Adipocyte (in vitro differentiated cells): ENCODE data around the gene CCDC38.

ENCODE experiments used
- DNase-seq: peaks from one replicate; pipeline ENCODE4 v3.0.0-alpha.2; 2015; ENCODE audit warnings: low read depth
- H3K27me3 ChIP-seq: replicated peaks from 2 replicates; pipeline ENCODE4 v1.7.0; 2013; ENCODE audit warnings: mild to moderate bottlenecking, low read length, moderate library complexity; ENCODE audit not compliant: control insufficient read depth, insufficient read depth
- H3K36me3 ChIP-seq: 2 replicates; pipeline ENCODE4 v1.7.0; 2013; ENCODE audit warnings: low read length, mild to moderate bottlenecking, moderate library complexity; ENCODE audit not compliant: control insufficient read depth, insufficient read depth, severe bottlenecking
- H3K4me1 ChIP-seq: 2 replicates; pipeline ENCODE4 v1.7.0; 2013; ENCODE audit warnings: mild to moderate bottlenecking, low read length, moderate library complexity; ENCODE audit not compliant: control insufficient read depth, insufficient read depth
- H3K4me3 ChIP-seq: 2 replicates; pipeline ENCODE4 v1.7.0; 2013; ENCODE audit warnings: mild to moderate bottlenecking, low read length, moderate library complexity
- H3K9ac ChIP-seq: 2 replicates; pipeline ENCODE4 v1.7.0; 2013; ENCODE audit warnings: mild to moderate bottlenecking, low read length, moderate library complexity
- H3K9me3 ChIP-seq: 2 replicates; pipeline ENCODE4 v1.7.0; 2013; ENCODE audit warnings: mild to moderate bottlenecking, low read length, moderate library complexity; ENCODE audit not compliant: control insufficient read depth

The CCDC38 gene

GRCh38 chr12:95919110-95919509 lies 23.3 kb downstream of the CCDC38 start:
- no peak for DNase-seq
- Histone ChIP-seq H3K9ac (no peak overlapping the region), H3K9me3 (no peaks in the 10 kb centered on the region), H3K4me3 (no peak overlapping the region), H3K4me1 (no peaks in the 10 kb centered on the region), H3K27me3 (peaks cover 7% of the 10 kb centered on the region), H3K36me3 (no peaks in the 10 kb centered on the region)

GRCh38 chr12:95918194-95918993 lies 24.0 kb downstream of the CCDC38 start:
- Histone ChIP-seq H3K36me3 (no peaks in the 10 kb centered on the region), H3K27me3 (peaks cover 7% of the 10 kb centered on the region)
- DNase-seq: peak; percentile 78

GRCh38 chr12:95909871-95910270 lies 32.5 kb downstream of the CCDC38 start:
- Histone ChIP-seq H3K4me1 (peaks cover 4% of the 10 kb centered on the region), H3K9me3 (no peaks in the 10 kb centered on the region), H3K9ac (no peak overlapping the region), H3K4me3 (no peak overlapping the region), H3K36me3 (no peaks in the 10 kb centered on the region), H3K27me3 (no peaks in the 10 kb centered on the region)
- DNase-seq: no peak

More at GRCh38 chr12:95918194-95918993, 24.0 kb downstream of the CCDC38 start:
- H3K4me3 ChIP-seq: no peak overlapping the region
- no peak overlapping the region for H3K9ac ChIP-seq
- H3K9me3 ChIP-seq: no peaks in the 10 kb centered on the region
- no peaks in the 10 kb centered on the region for H3K4me1 ChIP-seq

GRCh38 chr12:95908573-95908972 lies 33.8 kb downstream of the CCDC38 start:
- no peaks in the 10 kb centered on the region for H3K36me3 ChIP-seq
- DNase-seq: peak; percentile 62
- H3K4me1 ChIP-seq: peaks cover 4% of the 10 kb centered on the region
- H3K27me3 ChIP-seq: peaks cover 3% of the 10 kb centered on the region
- no peak overlapping the region for H3K4me3 ChIP-seq
- H3K9me3 ChIP-seq: peaks cover under 1% of the 10 kb centered on the region
- no peak overlapping the region for H3K9ac ChIP-seq

GRCh38 chr12:95898081-95898480 lies 44.3 kb downstream of the CCDC38 start:
- H3K9me3 ChIP-seq: peaks cover 4% of the 10 kb centered on the region

GRCh38 chr12:95896846-95897245 lies 45.6 kb downstream of the CCDC38 start:
- no peaks in the 10 kb centered on the region for H3K9me3 ChIP-seq
- H3K9ac ChIP-seq: no peak overlapping the region
- no peaks in the 10 kb centered on the region for H3K36me3 ChIP-seq
- H3K4me1 ChIP-seq: no peaks in the 10 kb centered on the region
- DNase-seq: no peak
- H3K4me3 ChIP-seq: no peak overlapping the region
- peaks cover 3% of the 10 kb centered on the region for H3K27me3 ChIP-seq

More at GRCh38 chr12:95898081-95898480, 44.3 kb downstream of the CCDC38 start:
- H3K27me3 ChIP-seq: peaks cover 3% of the 10 kb centered on the region
- H3K9ac ChIP-seq: no peak overlapping the region
- no peaks in the 10 kb centered on the region for H3K36me3 ChIP-seq
- no peaks in the 10 kb centered on the region for H3K4me1 ChIP-seq
- H3K4me3 ChIP-seq: no peak overlapping the region
- no peak for DNase-seq

- Histone ChIP-seq H3K36me3 (no peaks in the 10 kb centered on the region), H3K4me3 (no peak overlapping the region), H3K9ac (no peak overlapping the region), H3K4me1 (no peaks in the 10 kb centered on the region), H3K9me3 (no peaks in the 10 kb centered on the region), H3K27me3 (no peaks in the 10 kb centered on the region)
- DNase-seq: no peak
These were observed 51.5 kb downstream of the CCDC38 start for GRCh38 chr12:95890958-95891357.

- H3K9me3 ChIP-seq: no peaks in the 10 kb centered on the region
- no peak overlapping the region for H3K4me3 ChIP-seq
- H3K9ac ChIP-seq: no peak overlapping the region
- peaks cover 2% of the 10 kb centered on the region for H3K4me1 ChIP-seq
- H3K36me3 ChIP-seq: no peaks in the 10 kb centered on the region
- no peak for DNase-seq
- H3K27me3 ChIP-seq: no peaks in the 10 kb centered on the region
These were observed 55.1 kb downstream of the CCDC38 start for GRCh38 chr12:95887311-95887710.

- no peak for DNase-seq
- Histone ChIP-seq H3K9me3 (no peaks in the 10 kb centered on the region), H3K36me3 (no peaks in the 10 kb centered on the region), H3K4me1 (peaks cover 13% of the 10 kb centered on the region), H3K9ac (no peak overlapping the region), H3K27me3 (no peaks in the 10 kb centered on the region), H3K4me3 (no peak overlapping the region)
These were observed 57.4 kb downstream of the CCDC38 start for GRCh38 chr12:95884998-95885397.

GRCh38 chr12:95882873-95883272 lies 59.5 kb downstream of the CCDC38 start:
- Histone ChIP-seq H3K4me1 (peaks cover 16% of the 10 kb centered on the region), H3K4me3 (no peak overlapping the region), H3K9me3 (no peaks in the 10 kb centered on the region), H3K27me3 (no peaks in the 10 kb centered on the region), H3K9ac (no peak overlapping the region), H3K36me3 (no peaks in the 10 kb centered on the region)
- DNase-seq: no peak

GRCh38 chr12:95882080-95882479 lies 60.3 kb downstream of the CCDC38 start:
- Histone ChIP-seq H3K4me3 (peak overlapping the region; percentile 63), H3K9me3 (no peaks in the 10 kb centered on the region), H3K27me3 (no peaks in the 10 kb centered on the region), H3K4me1 (peaks cover 22% of the 10 kb centered on the region), H3K36me3 (no peaks in the 10 kb centered on the region), H3K9ac (no peak overlapping the region)
- DNase-seq: peak; percentile 3
